Inferior parietal cortex (tissue), 1 donor: ENCODE results near the gene KRTAP5-8.
"Not testable (repeated sequence)": the region's sequence is repeated elsewhere in the genome, so short reads cannot be mapped to it uniquely, and the experiment has no call there.

Source experiments
- DNase-seq: peaks from one replicate; pipeline ENCODE4 v3.0.0-alpha.2; 2016; ENCODE audit errors: extremely low spot score

The KRTAP5-8 gene

DNA sequence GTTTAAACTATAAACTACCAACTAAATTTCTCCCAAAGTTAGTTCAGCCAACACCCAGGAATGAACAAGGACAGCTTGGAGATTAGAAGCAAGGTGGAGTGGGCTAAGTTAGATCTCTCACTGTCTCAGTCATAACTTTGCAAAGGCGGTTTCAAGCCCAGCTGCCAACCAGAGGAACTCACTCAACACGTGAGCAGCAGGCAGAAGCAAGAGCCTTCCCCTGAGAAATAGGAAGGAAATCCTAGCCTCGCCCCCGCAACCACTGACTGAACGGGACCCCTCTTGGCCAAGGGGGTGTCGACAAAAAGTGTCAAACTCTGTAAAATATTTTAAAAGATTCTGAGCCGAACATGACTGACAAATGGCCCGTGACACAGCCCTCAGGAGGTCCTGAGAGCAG lies 6.0 kb downstream of the KRTAP5-8 start:
- no peak for DNase-seq

DNA sequence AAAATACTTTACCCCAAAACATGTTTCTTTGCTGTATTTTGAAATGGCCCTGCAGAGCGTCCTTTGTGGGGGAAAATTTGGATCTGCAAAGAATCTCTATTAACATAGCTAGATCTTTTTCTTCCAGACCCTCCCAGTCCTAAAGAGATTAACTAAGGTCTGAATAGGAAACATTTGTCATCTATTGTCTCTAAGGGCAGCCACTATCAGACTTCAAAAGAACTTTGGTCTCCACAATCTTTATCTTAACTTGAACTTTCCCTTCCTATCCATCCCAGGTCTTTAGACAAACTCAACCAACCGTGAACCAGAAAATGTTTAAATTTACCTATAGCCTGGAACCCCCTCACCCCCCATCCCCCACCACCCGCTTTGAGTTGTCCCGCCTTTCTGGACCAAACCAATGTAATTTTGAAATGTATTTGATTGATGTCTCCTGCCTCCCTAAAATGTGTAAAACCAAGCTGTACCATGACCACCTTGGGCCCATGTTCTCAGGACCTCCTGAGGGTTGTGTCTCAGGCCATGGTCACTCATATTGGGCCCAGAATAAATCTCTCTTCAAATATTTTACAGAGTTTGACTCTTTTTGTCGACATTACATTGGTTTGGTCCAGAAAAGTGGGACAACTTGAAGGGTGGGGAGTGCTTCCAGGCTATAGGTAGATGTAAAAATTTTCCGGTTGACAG lies 6.8 kb downstream of the KRTAP5-8 start:
- no peak for DNase-seq

DNA sequence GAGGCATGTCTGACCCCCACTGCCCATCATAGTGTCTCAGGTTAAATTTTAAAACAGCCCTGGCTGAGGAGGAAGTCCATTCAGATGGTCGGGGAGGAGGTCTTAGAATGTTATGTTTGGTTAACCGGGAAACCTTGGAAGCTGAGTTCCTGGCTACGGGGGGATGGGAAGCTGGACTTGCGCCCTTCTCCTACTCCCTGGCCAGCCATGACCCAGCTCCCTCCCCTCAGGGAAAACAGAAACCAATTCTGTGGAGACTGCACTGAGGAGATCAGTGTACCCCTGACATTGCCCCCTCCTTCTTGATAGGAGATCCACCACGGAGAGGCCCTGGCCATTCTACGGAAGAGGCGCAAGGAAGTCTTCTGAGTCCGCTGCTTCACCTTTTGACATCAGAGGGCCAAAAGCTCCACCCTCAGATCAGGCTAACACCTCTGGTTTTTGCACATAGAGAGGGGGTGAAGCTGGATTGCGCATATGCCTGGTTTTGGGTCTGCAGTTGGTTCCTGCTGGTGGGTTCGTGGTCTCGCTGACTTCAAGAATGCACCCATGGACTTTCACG lies 7.7 kb downstream of the KRTAP5-8 start:
- no peak for DNase-seq

DNA sequence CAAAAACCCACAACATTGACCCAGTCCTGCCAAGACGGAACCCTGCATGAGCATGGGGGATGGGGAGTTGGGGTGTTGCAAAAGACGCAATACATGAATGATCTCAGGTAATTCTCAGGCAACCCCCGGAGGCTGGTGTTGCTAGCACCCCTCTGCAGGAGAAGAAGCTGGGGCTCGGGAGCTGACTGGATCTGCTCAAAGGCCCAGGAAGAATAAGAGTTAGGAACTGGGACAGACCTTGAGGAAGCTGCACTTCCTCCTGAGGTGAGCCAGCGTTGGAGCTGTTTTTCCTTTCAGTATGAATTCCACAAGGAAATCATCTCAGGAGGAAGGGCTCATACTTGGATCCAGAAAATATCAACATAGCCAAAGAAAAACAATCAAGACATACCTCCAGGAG lies 10.3 kb downstream of the KRTAP5-8 start, which contains the start of gene KRTAP5-9:
KRTAP5-9 (plus strand) TSS at position 301 of the 400 bp plus-strand sequence. CDS start 238 bp downstream, outside the sequence.
- no peak for DNase-seq

DNA sequence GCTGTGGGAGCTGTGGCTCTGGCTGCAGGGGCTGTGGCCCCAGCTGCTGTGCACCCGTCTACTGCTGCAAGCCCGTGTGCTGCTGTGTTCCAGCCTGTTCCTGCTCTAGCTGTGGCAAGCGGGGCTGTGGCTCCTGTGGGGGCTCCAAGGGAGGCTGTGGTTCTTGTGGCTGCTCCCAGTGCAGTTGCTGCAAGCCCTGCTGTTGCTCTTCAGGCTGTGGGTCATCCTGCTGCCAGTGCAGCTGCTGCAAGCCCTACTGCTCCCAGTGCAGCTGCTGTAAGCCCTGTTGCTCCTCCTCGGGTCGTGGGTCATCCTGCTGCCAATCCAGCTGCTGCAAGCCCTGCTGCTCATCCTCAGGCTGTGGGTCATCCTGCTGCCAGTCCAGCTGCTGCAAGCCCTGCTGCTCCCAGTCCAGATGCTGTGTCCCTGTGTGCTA lies 10.9 kb downstream of the KRTAP5-8 start:
- DNase-seq = no peak

DNA sequence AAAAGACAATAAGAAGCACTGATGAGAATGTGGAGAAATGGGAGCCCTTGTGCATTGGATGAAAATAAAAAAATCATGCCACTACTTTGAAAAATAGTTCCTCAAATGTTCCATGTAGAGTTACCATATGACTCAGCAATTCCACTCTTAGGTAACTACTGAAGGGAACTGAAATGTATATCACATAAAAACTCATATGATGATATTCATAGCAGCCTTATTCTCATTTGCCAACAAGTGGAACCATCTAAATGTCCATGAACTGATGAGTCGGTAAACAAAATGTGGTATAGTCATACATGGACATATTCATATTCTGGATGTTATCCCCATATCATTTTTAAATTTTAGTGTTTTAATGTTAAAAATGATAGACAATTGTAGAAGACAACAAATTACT lies 13.9 kb downstream of the KRTAP5-8 start:
- no peak for DNase-seq

DNA sequence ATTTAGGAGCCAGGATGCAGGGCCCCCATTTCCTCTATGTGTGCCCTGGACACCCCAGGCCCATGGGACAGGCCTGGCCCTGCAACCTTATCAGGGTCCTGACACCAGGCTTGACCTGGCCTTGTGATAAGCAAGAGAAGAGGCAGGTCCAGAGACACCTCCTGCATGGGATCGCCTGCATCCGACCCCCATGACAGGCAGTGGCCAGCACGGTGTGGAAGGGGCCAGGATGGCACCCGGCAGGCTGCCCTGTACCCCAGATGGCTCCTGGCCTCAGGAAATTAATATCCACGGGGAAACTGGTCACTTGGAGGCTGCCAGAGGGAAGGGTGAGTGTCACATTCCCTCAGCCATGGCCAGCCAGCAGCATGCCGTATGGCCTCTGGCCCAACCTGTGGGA lies 17.2 kb downstream of the KRTAP5-8 start:
- no peak for DNase-seq

DNA sequence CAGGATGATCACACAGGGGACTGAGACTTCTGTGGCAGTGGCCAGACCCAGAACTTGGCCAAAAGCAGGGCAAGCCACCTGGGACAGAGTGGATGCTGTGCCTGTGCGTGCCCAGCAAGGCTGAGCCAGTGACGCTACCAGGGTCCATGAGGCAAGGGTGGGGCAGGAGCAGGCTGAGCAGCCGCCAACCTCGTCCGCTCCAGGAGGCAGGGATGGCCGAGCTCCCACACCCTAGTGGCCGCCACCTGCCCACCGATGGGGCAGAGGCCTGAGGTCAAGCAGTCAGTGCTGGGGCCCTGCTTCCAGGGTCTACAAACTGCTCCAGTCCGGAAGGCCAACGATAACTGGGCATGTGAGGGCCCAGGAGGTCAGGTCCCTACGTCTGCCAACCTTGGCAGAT lies 17.7 kb downstream of the KRTAP5-8 start:
- DNase-seq = no peak

DNA sequence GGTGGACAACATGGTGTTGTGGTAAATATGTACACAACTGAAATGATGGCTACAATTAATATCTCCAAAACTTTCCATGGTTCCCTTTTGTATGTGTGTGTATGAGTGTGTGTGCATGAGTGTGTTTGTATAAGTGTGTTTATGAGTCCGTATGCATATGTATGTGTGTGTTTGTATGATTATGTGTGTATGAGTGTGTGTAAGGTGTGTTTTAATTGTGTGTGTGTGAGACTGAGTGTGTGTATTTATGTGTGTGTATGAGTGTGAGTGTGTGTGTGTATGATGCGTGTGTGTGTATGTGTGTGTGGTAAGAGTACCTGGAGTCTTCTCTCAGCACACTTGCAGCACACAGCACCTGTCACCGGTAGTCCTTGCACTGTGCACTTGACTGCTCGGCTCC lies 18.2 kb downstream of the KRTAP5-8 start:
- no peak for DNase-seq

DNA sequence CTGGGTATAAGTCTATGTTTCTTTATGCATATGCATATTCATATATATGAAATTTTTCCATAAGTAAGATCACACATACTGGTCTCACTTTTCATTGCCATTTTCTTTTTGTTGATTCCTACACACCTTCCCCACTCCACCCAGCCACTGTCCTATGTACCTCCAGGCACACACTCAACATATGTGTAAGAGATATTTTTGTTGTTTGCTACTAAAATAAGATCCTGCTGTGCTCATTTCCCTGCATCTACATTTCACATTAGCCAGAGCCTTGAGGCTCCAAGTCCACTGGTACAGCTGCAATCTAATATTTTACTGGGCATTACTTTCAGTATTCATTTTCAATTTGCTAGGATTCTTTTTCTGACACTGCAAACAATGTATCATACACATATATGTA lies 19.4 kb downstream of the KRTAP5-8 start:
- DNase-seq = no peak

DNA sequence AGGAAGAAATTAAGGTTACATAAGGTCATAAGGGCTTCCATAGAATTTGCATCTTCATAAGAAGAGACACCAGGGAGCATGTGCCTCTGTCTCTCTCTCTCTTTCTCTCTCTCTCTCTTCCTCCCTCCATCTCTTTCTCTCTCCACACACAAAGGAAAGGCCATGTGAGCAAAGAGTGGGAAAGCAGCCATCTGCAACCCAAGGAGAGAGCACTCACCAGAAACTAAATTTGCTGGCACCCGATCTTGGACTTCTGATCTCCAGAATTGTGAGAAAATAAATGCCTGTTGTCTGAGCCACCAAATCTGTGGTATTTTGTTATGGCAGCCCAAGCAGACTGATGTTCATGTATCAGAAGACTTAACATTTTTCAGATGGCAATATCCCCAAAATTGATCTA lies 21.2 kb downstream of the KRTAP5-8 start:
- DNase-seq = peak; percentile 5

DNA sequence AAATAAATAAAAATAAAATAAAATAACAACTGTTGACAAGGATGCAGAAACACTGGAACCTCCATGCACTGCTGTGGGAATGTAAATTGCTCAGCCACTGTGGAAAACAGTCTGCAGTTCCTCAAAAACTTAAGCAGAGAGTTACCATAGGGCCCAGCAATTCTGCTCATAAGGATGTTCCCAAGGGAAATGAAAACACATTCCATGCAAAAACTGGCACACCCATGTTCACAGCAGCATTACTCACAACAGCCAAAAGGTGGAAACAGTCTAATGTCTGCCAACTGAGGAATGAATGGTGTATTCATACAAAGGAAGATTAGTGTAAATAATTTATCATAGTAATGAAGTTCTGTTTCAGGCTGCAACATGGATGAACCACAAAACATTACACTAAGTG lies 24.3 kb downstream of the KRTAP5-8 start:
- no peak for DNase-seq

DNA sequence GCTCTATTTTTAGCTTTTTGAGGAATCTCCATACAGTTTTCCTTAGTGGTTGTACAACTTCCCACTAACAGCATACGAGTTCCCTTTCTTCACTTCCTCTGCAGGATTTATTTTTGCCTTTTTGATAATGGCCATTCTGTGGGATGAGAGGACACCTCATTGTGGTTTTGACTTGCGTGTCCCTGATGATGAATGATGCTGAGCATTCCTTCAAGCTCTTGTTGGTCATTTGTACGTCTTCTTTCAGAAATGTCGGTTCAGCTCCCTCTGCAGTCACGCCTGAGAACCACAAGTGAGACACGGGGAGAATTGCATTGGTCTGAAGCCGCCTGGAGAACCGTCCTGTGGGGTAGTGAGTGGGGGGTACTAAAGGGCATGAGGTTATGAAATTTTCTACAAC lies 25.6 kb downstream of the KRTAP5-8 start:
- DNase-seq = peak; percentile 27

DNA sequence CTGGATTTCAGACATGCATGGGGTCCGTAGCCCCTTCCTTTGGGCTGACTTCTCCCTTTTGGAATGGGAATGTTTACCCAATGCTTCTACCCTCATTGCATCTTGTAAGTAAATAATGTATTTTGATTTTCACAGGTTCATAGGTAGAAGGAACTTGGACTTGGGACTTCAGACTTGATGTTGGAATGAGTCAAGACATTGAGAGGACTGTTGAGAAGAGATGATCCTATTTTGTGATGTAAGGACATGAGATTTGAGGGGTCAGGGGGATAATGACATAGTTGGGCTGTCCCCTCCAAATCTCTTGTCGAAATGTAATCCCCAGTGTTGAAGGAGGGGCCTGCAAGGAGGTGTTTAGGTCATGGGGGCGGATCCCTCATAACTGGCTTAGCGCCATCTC lies 26.6 kb downstream of the KRTAP5-8 start:
- DNase-seq = no peak

DNA sequence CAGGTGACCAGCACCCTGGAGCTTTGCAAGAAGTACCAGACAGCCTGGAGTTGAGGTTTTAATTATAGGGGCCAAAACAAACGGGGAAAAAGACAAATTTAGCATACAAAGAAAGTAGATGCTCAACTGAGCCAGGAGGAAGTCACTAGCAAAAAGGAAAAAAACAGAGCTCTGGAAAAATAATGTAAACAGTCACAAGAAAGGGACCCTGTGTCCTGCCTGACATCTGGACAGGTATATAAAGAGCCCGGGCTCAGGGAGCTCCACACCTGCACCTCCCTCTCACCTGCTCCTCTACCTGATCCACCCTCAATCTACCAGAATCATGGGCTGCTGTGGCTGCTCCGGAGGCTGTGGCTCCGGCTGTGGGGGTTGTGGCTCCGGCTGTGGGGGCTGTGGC lies 27.4 kb downstream of the KRTAP5-8 start, which contains the start of gene KRTAP5-10:
KRTAP5-10 (plus strand) TSS at position 301 of the 400 bp plus-strand sequence; CDS start at position 326, 25 bp downstream.
- DNase-seq = no peak

DNA sequence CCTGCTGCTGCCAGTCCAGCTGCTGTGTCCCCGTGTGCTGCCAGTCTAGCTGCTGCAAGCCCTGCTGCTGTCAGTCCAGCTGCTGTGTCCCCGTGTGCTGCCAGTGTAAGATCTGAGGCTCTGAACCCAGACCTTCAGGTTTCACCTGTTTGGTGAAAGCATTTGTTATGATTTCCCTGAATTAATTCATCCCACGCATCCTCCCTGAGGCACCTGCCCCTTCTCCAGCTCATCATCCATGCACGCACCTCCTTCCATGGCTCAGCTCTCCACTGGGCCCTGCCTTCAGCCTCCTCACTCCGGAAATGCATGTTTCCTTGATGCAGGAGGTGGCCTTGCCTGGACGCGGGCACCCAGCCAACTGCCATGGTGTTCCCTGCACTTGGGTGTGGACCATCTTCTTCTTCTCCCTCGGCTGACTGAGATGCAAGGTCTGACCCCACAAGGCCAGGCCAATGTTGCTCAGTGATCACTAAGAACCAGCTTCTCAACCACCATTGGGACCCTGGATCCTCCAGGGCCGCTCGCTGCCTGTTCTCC lies 28.3 kb downstream of the KRTAP5-8 start:
- no peak for DNase-seq

DNA sequence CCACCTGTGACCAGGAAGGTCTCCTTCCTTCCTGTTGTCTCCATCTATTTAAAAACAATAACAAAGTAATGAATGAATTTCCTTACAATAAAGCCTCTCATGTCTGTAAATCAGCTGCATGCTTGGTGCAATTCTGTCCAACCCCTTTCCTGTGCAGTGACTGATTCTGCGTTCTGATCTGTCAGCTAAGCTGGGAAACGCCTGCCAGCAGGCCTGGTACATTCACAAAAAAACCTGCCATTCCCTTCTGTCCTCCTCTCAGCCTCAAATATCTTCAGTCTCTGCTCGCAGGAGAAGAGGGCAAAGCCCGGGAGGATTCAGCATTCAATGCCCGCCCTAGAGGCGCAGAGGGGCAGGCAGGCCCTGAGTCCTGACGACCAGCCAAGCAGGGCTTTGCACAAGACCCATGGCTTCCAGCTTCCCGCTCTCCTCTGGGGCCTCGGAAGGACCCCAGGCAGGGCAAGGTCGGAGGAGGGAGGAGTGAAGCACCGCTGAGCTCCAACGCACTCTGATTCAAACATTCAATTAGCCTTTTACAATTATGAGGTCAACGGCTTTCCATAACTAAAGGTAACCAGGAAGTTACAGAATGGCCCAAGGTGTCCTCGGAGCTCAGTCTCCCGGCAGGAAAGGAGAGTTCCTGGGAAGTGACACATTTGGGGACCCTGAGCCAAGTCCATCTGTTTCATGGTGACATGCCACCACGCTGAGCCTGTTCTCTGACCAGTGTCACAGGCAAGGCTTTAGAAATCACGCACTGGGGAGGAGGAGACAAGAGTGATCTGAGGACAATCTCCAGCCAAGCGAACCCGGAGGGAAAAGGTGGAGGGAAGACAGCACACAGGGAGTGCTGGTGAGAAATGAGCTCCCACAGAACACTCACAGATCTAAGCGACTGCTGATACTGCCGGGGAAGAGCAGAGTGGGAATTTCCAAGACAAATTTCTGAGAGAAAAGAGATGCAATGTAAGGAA lies 29.1 kb downstream of the KRTAP5-8 start:
- DNase-seq = not testable (repeated sequence)

DNA sequence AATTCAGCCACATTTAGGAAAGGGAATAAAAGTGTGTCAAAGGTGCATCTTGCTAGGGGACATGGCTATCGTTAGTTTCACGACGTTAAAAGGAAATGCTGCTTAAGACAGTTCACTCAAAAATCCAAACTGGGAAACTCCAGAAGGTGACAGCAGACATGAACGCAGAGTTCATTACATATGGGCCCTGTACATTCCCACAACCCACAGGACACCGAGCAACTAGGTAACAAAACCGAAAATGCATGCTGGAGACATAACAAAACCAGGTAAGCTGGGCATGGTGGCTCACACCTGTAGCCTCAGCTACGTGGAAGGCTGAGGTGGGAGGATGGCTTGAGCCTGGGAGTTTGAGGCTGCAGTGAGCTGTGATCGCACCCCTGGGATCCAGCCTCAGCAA lies 29.8 kb downstream of the KRTAP5-8 start:
- DNase-seq = not testable (repeated sequence)

DNA sequence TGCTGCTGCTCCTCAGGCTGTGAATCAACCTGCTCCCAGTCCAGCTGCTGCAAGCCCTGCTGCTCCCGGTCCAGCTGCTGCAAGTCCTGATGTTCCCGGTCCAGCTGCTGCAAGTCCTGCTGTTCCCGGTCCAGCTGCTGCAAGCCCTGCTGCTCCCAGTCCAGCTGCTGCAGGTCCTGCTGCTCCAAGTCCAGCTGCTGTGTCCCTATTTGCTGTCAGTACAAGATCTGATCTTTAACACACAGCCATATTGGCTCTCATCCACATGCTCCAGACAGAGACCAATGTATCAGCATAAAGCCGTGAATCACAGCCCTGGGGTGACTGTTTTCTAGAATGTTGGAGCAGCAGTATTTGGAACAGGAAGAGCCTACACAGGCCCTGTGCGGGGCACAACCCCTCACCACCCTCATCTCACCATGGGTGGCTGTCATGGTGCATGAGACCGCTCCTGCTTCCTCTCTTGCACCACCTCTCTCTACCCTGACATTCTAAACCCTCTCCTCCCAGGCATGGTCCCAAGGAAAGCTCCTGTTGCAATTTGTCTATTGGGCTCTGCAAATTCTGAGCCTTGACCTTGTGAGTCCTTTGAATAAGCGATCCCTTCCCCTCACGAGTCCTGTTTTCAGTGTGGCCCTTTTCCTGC lies 31.0 kb downstream of the KRTAP5-8 start:
- no peak for DNase-seq

DNA sequence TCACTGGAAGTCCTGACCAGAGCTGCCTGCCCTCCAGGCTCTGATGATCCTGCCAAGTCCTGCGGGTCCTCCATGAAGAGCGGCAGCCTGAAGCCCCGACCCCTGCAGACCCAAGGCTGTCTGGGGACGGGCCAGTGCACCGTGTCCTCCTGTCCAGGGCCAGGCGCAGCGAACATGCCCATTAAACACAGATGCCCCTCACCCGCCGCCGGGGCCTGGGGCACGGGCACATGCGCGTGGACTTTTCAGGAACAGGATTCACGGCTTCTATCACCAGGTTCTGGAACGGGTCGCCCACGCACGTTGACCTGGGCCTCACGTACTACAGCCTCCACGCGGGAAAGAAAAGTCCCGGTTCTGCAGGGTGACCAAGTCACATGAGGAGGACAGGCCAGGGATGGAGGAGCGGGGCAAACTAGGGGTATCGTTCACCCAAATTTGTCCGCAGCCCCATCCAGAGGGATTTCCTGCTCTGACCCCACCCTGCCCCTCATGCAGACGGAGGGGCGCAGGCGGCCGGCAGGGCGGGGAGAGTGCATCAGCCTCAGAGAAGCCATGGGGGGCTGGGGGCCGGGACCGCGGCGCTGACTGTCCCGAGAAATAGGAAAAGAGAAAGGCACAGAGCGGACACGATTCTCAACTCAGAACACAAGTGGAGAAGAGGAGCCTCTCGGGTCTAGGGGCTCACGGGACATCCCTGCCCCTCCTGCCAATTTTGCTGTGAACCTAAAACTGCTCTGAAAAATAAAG lies 33.5 kb downstream of the KRTAP5-8 start:
- DNase-seq = not testable (repeated sequence)

DNA sequence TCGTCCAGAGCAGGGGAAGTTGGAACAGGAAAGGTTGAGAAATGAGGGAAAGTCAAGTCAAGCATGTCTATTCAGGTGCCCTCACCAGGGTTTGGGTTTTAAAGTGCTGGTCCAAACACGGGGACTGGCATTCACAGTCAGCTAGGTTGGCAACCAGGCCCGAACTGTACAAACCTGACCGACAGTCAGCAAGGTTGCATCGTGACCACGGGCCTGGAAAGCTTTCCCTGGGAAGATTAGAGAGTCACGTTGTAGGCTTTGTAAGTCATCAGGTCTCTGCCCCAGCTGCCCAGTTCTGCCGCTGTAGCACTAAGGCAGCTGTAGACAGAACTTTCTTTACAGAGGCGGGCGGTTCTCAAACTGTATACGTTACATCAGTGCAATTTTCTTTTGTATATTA lies 35.0 kb downstream of the KRTAP5-8 start:
- no peak for DNase-seq
